ENCODE measurements around the gene COL8A1. TPM values are rescaled to one million over a fixed set of nuclear protein-coding genes. Genes with fewer than 3 reads are reported as not detected.

Gene COL8A1
- total RNA-seq, 2 experiments from 2014 or later, result 0.07 to 0.12 TPM

- intact Hi-C loops (cut with micrococcal nuclease), result no loop called here
- no peaks in the 10 kb centered on the region for H3K36me3 Mint-ChIP-seq (ENCODE audit: low read depth)
- peaks cover 9% of the 10 kb centered on the region for H3K27me3 Mint-ChIP-seq (ENCODE audit: low read depth)
- DNase-seq, result no peak
- no peak overlapping the region for H3K27ac Mint-ChIP-seq
- H3K4me3 Mint-ChIP-seq, result no peak overlapping the region
- CTCF ChIA-PET, result interaction anchor here (0.7 to 1.3 kb wide), 2 partner anchors 9 to 27 kb away, joined by 3 read pairs; no protein-coding TSS in a partner anchor
- no peaks in the 10 kb centered on the region for H3K9me3 Mint-ChIP-seq
- no peaks in the 10 kb centered on the region for H3K4me1 Mint-ChIP-seq (ENCODE audit: low read depth)
These were observed 45.1 kb downstream of the COL8A1 start for GRCh38 chr3:99683465-99683864.

- intact Hi-C loops (cut with micrococcal nuclease), result no loop called here
- DNase-seq, result no peak
- peaks cover 10% of the 10 kb centered on the region for H3K27me3 Mint-ChIP-seq (ENCODE audit: low read depth)
- H3K4me1 Mint-ChIP-seq (ENCODE audit: low read depth), result no peaks in the 10 kb centered on the region
- no peak overlapping the region for H3K4me3 Mint-ChIP-seq
- CTCF ChIA-PET, result interaction anchor here (1.3 kb wide), 1 partner anchor 27 kb away, joined by 3 read pairs; no protein-coding TSS in a partner anchor
- H3K36me3 Mint-ChIP-seq (ENCODE audit: low read depth), result no peaks in the 10 kb centered on the region
- H3K27ac Mint-ChIP-seq, result no peak overlapping the region
- no peaks in the 10 kb centered on the region for H3K9me3 Mint-ChIP-seq
These were observed 45.5 kb downstream of the COL8A1 start for GRCh38 chr3:99683876-99684275.

- no peak for DNase-seq
- Mint-ChIP-seq H3K27me3 (ENCODE audit: low read depth) (peaks cover 10% of the 10 kb centered on the region), H3K27ac (no peak overlapping the region), H3K4me1 (ENCODE audit: low read depth) (no peaks in the 10 kb centered on the region), H3K9me3 (no peaks in the 10 kb centered on the region), H3K4me3 (no peak overlapping the region), H3K36me3 (ENCODE audit: low read depth) (no peaks in the 10 kb centered on the region)
- intact Hi-C loops (cut with micrococcal nuclease), result no loop called here
- CTCF ChIA-PET, result interaction anchor here (0.6 kb wide), 1 partner anchor 82 kb away, joined by 6 read pairs; no protein-coding TSS in a partner anchor
These were observed 46.2 kb downstream of the COL8A1 start for GRCh38 chr3:99684644-99685043.

- intact Hi-C loops (cut with micrococcal nuclease), result loop anchor here (2.0 kb wide), 1 partner anchor 50 kb away; no protein-coding TSS in a partner anchor
- CTCF ChIA-PET, result interaction anchor here (0.9 to 1.3 kb wide), 4 partner anchors 14 to 788 kb away, joined by 4 read pairs; no protein-coding TSS in a partner anchor
These were observed 48.1 kb downstream of the COL8A1 start for GRCh38 chr3:99686469-99686868.

GRCh38 chr3:99686955-99687612 is 48.7 kb downstream of the COL8A1 start:
- CTCF ChIA-PET, result interaction anchor here (0.9 to 1.8 kb wide), 9 partner anchors 8 to 788 kb away, joined by 3 to 7 read pairs (median 4); no protein-coding TSS in a partner anchor
- no peak overlapping the region for H3K4me3 Mint-ChIP-seq
- intact Hi-C loops (cut with micrococcal nuclease), result loop anchor here (1.0 to 2.0 kb wide), 5 partner anchors 50 to 870 kb away; no protein-coding TSS in a partner anchor
- no peak overlapping the region for H3K27ac Mint-ChIP-seq
- no peaks in the 10 kb centered on the region for H3K4me1 Mint-ChIP-seq (ENCODE audit: low read depth)
- H3K27me3 Mint-ChIP-seq (ENCODE audit: low read depth), result peaks cover 10% of the 10 kb centered on the region
- DNase-seq, result peak; percentile 71
- no peaks in the 10 kb centered on the region for H3K9me3 Mint-ChIP-seq
- no peaks in the 10 kb centered on the region for H3K36me3 Mint-ChIP-seq (ENCODE audit: low read depth)

More at GRCh38 chr3:99686469-99686868, 48.1 kb downstream of the COL8A1 start:
- Mint-ChIP-seq H3K27ac (no peak overlapping the region), H3K9me3 (no peaks in the 10 kb centered on the region), H3K4me3 (no peak overlapping the region), H3K27me3 (ENCODE audit: low read depth) (peaks cover 10% of the 10 kb centered on the region), H3K4me1 (ENCODE audit: low read depth) (no peaks in the 10 kb centered on the region), H3K36me3 (ENCODE audit: low read depth) (no peaks in the 10 kb centered on the region)
- DNase-seq, result no peak

- no peaks in the 10 kb centered on the region for H3K9me3 Mint-ChIP-seq
- no peak overlapping the region for H3K4me3 Mint-ChIP-seq
- H3K27ac Mint-ChIP-seq, result no peak overlapping the region
- CTCF ChIA-PET, result no interaction called here
- H3K27me3 Mint-ChIP-seq (ENCODE audit: low read depth), result peaks cover 14% of the 10 kb centered on the region
- no peaks in the 10 kb centered on the region for H3K36me3 Mint-ChIP-seq (ENCODE audit: low read depth)
- DNase-seq, result no peak
- no peaks in the 10 kb centered on the region for H3K4me1 Mint-ChIP-seq (ENCODE audit: low read depth)
- intact Hi-C loops (cut with micrococcal nuclease), result no loop called here
These were observed 52.5 kb downstream of the COL8A1 start for GRCh38 chr3:99690761-99691369.

- CTCF ChIA-PET, result no interaction called here
- Mint-ChIP-seq H3K36me3 (ENCODE audit: low read depth) (no peaks in the 10 kb centered on the region), H3K27ac (no peak overlapping the region), H3K4me1 (ENCODE audit: low read depth) (no peaks in the 10 kb centered on the region), H3K4me3 (no peak overlapping the region), H3K27me3 (ENCODE audit: low read depth) (peaks cover 6% of the 10 kb centered on the region), H3K9me3 (no peaks in the 10 kb centered on the region)
- DNase-seq, result no peak
- intact Hi-C loops (cut with micrococcal nuclease), result no loop called here
These were observed 55.2 kb downstream of the COL8A1 start for GRCh38 chr3:99693636-99694035.

GRCh38 chr3:99696497-99696896 is 58.1 kb downstream of the COL8A1 start:
- H3K4me3 Mint-ChIP-seq, result no peak overlapping the region
- no peaks in the 10 kb centered on the region for H3K36me3 Mint-ChIP-seq (ENCODE audit: low read depth)
- H3K27ac Mint-ChIP-seq, result no peak overlapping the region
- no peaks in the 10 kb centered on the region for H3K4me1 Mint-ChIP-seq (ENCODE audit: low read depth)
- no peaks in the 10 kb centered on the region for H3K9me3 Mint-ChIP-seq
- DNase-seq, result no peak
- intact Hi-C loops (cut with micrococcal nuclease), result no loop called here
- CTCF ChIA-PET, result interaction anchor here (0.7 kb wide), 1 partner anchor 347 kb away, joined by 3 read pairs; no protein-coding TSS in a partner anchor
- H3K27me3 Mint-ChIP-seq (ENCODE audit: low read depth), result peaks cover 8% of the 10 kb centered on the region

- Mint-ChIP-seq H3K36me3 (ENCODE audit: low read depth) (no peaks in the 10 kb centered on the region), H3K4me1 (ENCODE audit: low read depth) (no peaks in the 10 kb centered on the region), H3K4me3 (no peak overlapping the region), H3K9me3 (no peaks in the 10 kb centered on the region), H3K27me3 (ENCODE audit: low read depth) (peaks cover 8% of the 10 kb centered on the region), H3K27ac (no peak overlapping the region)
- CTCF ChIA-PET, result no interaction called here
- intact Hi-C loops (cut with micrococcal nuclease), result no loop called here
- no peak for DNase-seq
These were observed 58.9 kb downstream of the COL8A1 start for GRCh38 chr3:99697250-99697649.

- no peaks in the 10 kb centered on the region for H3K4me1 Mint-ChIP-seq (ENCODE audit: low read depth)
- intact Hi-C loops (cut with micrococcal nuclease), result no loop called here
- no peak for DNase-seq
- CTCF ChIA-PET, result no interaction called here
- H3K27me3 Mint-ChIP-seq (ENCODE audit: low read depth), result peaks cover 8% of the 10 kb centered on the region
- H3K27ac Mint-ChIP-seq, result no peak overlapping the region
- H3K4me3 Mint-ChIP-seq, result no peak overlapping the region
- no peaks in the 10 kb centered on the region for H3K36me3 Mint-ChIP-seq (ENCODE audit: low read depth)
- no peaks in the 10 kb centered on the region for H3K9me3 Mint-ChIP-seq
These were observed 60.5 kb downstream of the COL8A1 start for GRCh38 chr3:99698932-99699331.

- Mint-ChIP-seq H3K4me3 (no peak overlapping the region), H3K4me1 (ENCODE audit: low read depth) (no peaks in the 10 kb centered on the region), H3K27ac (no peak overlapping the region), H3K27me3 (ENCODE audit: low read depth) (peaks cover 6% of the 10 kb centered on the region), H3K9me3 (no peaks in the 10 kb centered on the region), H3K36me3 (ENCODE audit: low read depth) (no peaks in the 10 kb centered on the region)
- CTCF ChIA-PET, result no interaction called here
- intact Hi-C loops (cut with micrococcal nuclease), result no loop called here
- no peak for DNase-seq
These were observed 61.4 kb downstream of the COL8A1 start for GRCh38 chr3:99699841-99700240.

- H3K27me3 Mint-ChIP-seq (ENCODE audit: low read depth), result peaks cover 4% of the 10 kb centered on the region
- no peaks in the 10 kb centered on the region for H3K36me3 Mint-ChIP-seq (ENCODE audit: low read depth)
- no peak overlapping the region for H3K4me3 Mint-ChIP-seq
- DNase-seq, result no peak
- intact Hi-C loops (cut with micrococcal nuclease), result no loop called here
- no peaks in the 10 kb centered on the region for H3K4me1 Mint-ChIP-seq (ENCODE audit: low read depth)
- no peaks in the 10 kb centered on the region for H3K9me3 Mint-ChIP-seq
- H3K27ac Mint-ChIP-seq, result no peak overlapping the region
- CTCF ChIA-PET, result no interaction called here
These were observed 62.4 kb downstream of the COL8A1 start for GRCh38 chr3:99700631-99701268.
